H9 (cell line): ENCODE data around the gene MEF2C. TPM values are rescaled to one million over a fixed set of nuclear protein-coding genes. Genes with fewer than 3 reads are reported as not detected.

Experiments used
- DNase-seq: peaks from one replicate; pipeline ENCODE4 v3.0.0-alpha.2; 2017
- H2AFZ ChIP-seq: one replicate; pipeline ENCODE4 v1.6.1; 2013; ENCODE audit warnings: mild to moderate bottlenecking, low read length, control low read depth, moderate library complexity
- H2AK5ac ChIP-seq: 2 replicates; pipeline ENCODE4 v1.6.1; 2013; ENCODE audit warnings: low read length, control low read depth, mixed read lengths; ENCODE audit not compliant: insufficient read length
- H2BK120ac ChIP-seq: one replicate; pipeline ENCODE4 v1.6.1; 2013; ENCODE audit warnings: low read depth, mild to moderate bottlenecking, low read length, control low read depth, inconsistent platforms; ENCODE audit not compliant: poor library complexity, severe bottlenecking
- H2BK12ac ChIP-seq: 2 replicates; pipeline ENCODE4 v1.6.1; 2013; ENCODE audit warnings: low read length, control low read depth, mixed read lengths, low read depth; ENCODE audit not compliant: insufficient read length
- H2BK15ac ChIP-seq: 2 replicates; pipeline ENCODE4 v1.6.1; 2013; ENCODE audit warnings: low read depth, low read length, control low read depth
- H2BK20ac ChIP-seq: one replicate; pipeline ENCODE4 v1.6.1; 2013; ENCODE audit warnings: low read depth, mild to moderate bottlenecking, low read length, control low read depth, inconsistent platforms; ENCODE audit not compliant: poor library complexity, severe bottlenecking
- H2BK5ac ChIP-seq: 2 replicates; pipeline ENCODE4 v1.6.1; 2013; ENCODE audit warnings: low read length, control low read depth, mixed read lengths; ENCODE audit not compliant: insufficient read length
- H3K14ac ChIP-seq: 2 replicates; pipeline ENCODE4 v1.6.1; 2013; ENCODE audit warnings: low read length, control low read depth; ENCODE audit not compliant: insufficient read depth
- H3K18ac ChIP-seq: 2 replicates; pipeline ENCODE4 v1.6.1; 2013; ENCODE audit warnings: low read depth, mild to moderate bottlenecking, mixed read lengths, low read length, control low read depth; ENCODE audit not compliant: insufficient read length
- H3K23ac ChIP-seq: 2 replicates; pipeline ENCODE4 v1.6.1; 2013; ENCODE audit warnings: low read length, control low read depth, mixed read lengths, low read depth; ENCODE audit not compliant: insufficient read length
- H3K23me2 ChIP-seq: 2 replicates; pipeline ENCODE4 v1.6.1; 2013; ENCODE audit warnings: low read depth, mild to moderate bottlenecking, mixed read lengths, low read length, control low read depth; ENCODE audit not compliant: insufficient read length, poor library complexity, severe bottlenecking
- H3K27ac ChIP-seq: 2 replicates; pipeline ENCODE4 v1.5.1; 2013; ENCODE audit warnings: low read length, control low read depth, mixed read lengths, low read depth; ENCODE audit not compliant: insufficient read length
- H3K27me3 ChIP-seq: 2 replicates; pipeline ENCODE4 v1.6.1; 2013; ENCODE audit warnings: low read length, control low read depth, inconsistent platforms; ENCODE audit not compliant: insufficient read depth
- H3K4ac ChIP-seq: 2 replicates; pipeline ENCODE4 v1.6.1; 2013; ENCODE audit warnings: low read depth, mild to moderate bottlenecking, control low read depth, inconsistent platforms, low read length, moderate library complexity
- H3K4me1 ChIP-seq: 2 replicates; pipeline ENCODE4 v1.6.1; 2013; ENCODE audit warnings: low read length, control low read depth, inconsistent platforms; ENCODE audit not compliant: insufficient read depth
- H3K4me2 ChIP-seq: 2 replicates; pipeline ENCODE4 v1.6.1; 2013; ENCODE audit warnings: low read length, control low read depth, mixed read lengths; ENCODE audit not compliant: insufficient read length, insufficient read depth
- H3K56ac ChIP-seq: 2 replicates; pipeline ENCODE4 v1.6.1; 2013; ENCODE audit warnings: low read depth, mild to moderate bottlenecking, mixed read lengths, low read length, control low read depth; ENCODE audit not compliant: insufficient read length
- H3K79me1 ChIP-seq: 2 replicates; pipeline ENCODE4 v1.6.1; 2013; ENCODE audit warnings: low read depth, mild to moderate bottlenecking, moderate library complexity, low read length, control low read depth, inconsistent platforms; ENCODE audit not compliant: insufficient read depth, poor library complexity, severe bottlenecking
- H3K79me2 ChIP-seq: 2 replicates; pipeline ENCODE4 v1.6.1; 2013; ENCODE audit warnings: low read length, control low read depth, inconsistent platforms; ENCODE audit not compliant: insufficient read depth
- H3K9ac ChIP-seq: 2 replicates; pipeline ENCODE4 v1.6.1; 2013; ENCODE audit warnings: low read length, control low read depth, mixed read lengths; ENCODE audit not compliant: insufficient read length; ENCODE audit errors: extremely low read depth
- H3K9me3 ChIP-seq: one replicate; pipeline ENCODE4 v1.6.1; 2013; ENCODE audit warnings: low read depth, low read length, inconsistent platforms; ENCODE audit not compliant: control insufficient read depth
- H3T11ph ChIP-seq: one replicate; pipeline ENCODE4 v1.6.1; 2013; ENCODE audit warnings: mild to moderate bottlenecking, low read length, control low read depth, inconsistent platforms
- H4K20me1 ChIP-seq: one replicate; pipeline ENCODE4 v1.6.1; 2013; ENCODE audit not compliant: control insufficient read depth, insufficient read length, insufficient read depth
- H4K5ac ChIP-seq: 2 replicates; pipeline ENCODE4 v1.6.1; 2013; ENCODE audit warnings: low read depth, mild to moderate bottlenecking, mixed read lengths, low read length, control low read depth; ENCODE audit not compliant: insufficient read length
- H4K8ac ChIP-seq: replicated peaks from 2 replicates; pipeline ENCODE4 v1.6.1; 2013; ENCODE audit warnings: low read length, control low read depth, mixed read lengths, low read depth; ENCODE audit not compliant: insufficient read length
- H4K91ac ChIP-seq: 2 replicates; pipeline ENCODE4 v1.6.1; 2013; ENCODE audit warnings: low read depth, mild to moderate bottlenecking, moderate library complexity, mixed read lengths, low read length, control low read depth; ENCODE audit not compliant: insufficient read length
- H3K27ac Mint-ChIP-seq, 3 experiments: 2 replicates in 2 of 3; 3 replicates in 1 of 3; pipeline ENCODE4 v1.8.0; 2020 to 2021; ENCODE audit warnings: mixed read lengths in 3 of 3, mild to moderate bottlenecking in 1 of 3, moderate library complexity in 1 of 3
- H3K27me3 Mint-ChIP-seq: 2 replicates; pipeline ENCODE4 v1.8.0; 2021; ENCODE audit warnings: low read depth, mild to moderate bottlenecking, moderate library complexity, mixed read lengths
- H3K36me3 Mint-ChIP-seq, 3 experiments: 2 replicates in 2 of 3; 3 replicates in 1 of 3; pipeline ENCODE4 v1.8.0; 2020 to 2021; ENCODE audit warnings: low read depth in 3 of 3, mixed read lengths in 3 of 3; ENCODE audit not compliant: insufficient read depth in 1 of 3
- H3K4me1 Mint-ChIP-seq, 2 experiments: 2 replicates each; pipeline ENCODE4 v1.8.0; 2020; ENCODE audit warnings: mixed read lengths in 2 of 2
- H3K4me3 Mint-ChIP-seq, 2 experiments: 2 replicates in 1 of 2; 3 replicates in 1 of 2; pipeline ENCODE4 v1.8.0; 2020 to 2021; ENCODE audit warnings: mild to moderate bottlenecking in 2 of 2, mixed read lengths in 2 of 2, moderate library complexity in 1 of 2
- H3K9me3 Mint-ChIP-seq, 2 experiments: 2 replicates in 1 of 2; 3 replicates in 1 of 2; pipeline ENCODE4 v1.8.0; 2020; ENCODE audit warnings: mild to moderate bottlenecking in 2 of 2, mixed read lengths in 2 of 2, moderate library complexity in 1 of 2
- WGBS: extraction: QIAGEN DNeasy Blood & Tissue Kit; methylation state at CpG from one replicate; pipeline ENCODE4 v1.1.7; 2013; ENCODE audit warnings: missing lambda C conversion rate, low lambda C conversion rate, mixed read lengths; ENCODE audit not compliant: insufficient read length; ENCODE audit errors: extremely low coverage; 5-methylcytosine and 5-hydroxymethylcytosine counted together
- total RNA-seq: library from RNA; stranded (reverse); gene quantifications from 2 replicates; pipeline ENCODE4 v1.2.1, GENCODE V29; 2021
- TF ChIP-seq, protein P1 (sequence below): fragments of 200-600 bp; sonication (generic); conservative IDR thresholded peaks from 3 replicates; pipeline ENCODE4 v1.8.0; 2021; ENCODE audit warnings: antibody characterized with exemption, mild to moderate bottlenecking

Gene MEF2C
- total RNA-seq, 1 experiment from 2014 or later, result 0.11 TPM

GRCh38 chr5:88729084-88729828 lies 153.7 kb downstream of the MEF2C start:
- Mint-ChIP-seq H3K27me3 (no peaks in the 10 kb centered on the region), H3K4me3 (no peak overlapping the region), H3K4me1 (peaks cover 7 to 11% of the 10 kb centered on the region in 2 experiments), H3K9me3 (no peaks in the 10 kb centered on the region), H3K36me3 (no peaks in the 10 kb centered on the region), H3K27ac (no peak overlapping the region)
- Histone ChIP-seq H2BK15ac (no peak overlapping the region), H4K20me1 (no peaks in the 10 kb centered on the region), H3T11ph (no peak overlapping the region), H3K27ac (no peak overlapping the region), H3K23me2 (no peaks in the 10 kb centered on the region), H3K4me1 (no peaks in the 10 kb centered on the region; the same call in 1 of the 2 replicates), H3K4ac (no peak overlapping the region), H3K79me2 (no peaks in the 10 kb centered on the region), H2BK5ac (no peak overlapping the region), H2BK120ac (no peak overlapping the region), H3K9ac (no peak overlapping the region), H3K23ac (no peak overlapping the region), H2AK5ac (no peak overlapping the region), H2BK20ac (no peak overlapping the region), H3K79me1 (no peaks in the 10 kb centered on the region), H4K91ac (no peak overlapping the region), H2BK12ac (no peak overlapping the region), H3K56ac (no peak overlapping the region), H4K5ac (no peak overlapping the region), H3K9me3 (no peaks in the 10 kb centered on the region), H2AFZ (no peak overlapping the region), H3K18ac (no peak overlapping the region), H4K8ac (no peak overlapping the region), H3K14ac (no peak overlapping the region), H3K27me3 (no peaks in the 10 kb centered on the region), H3K4me2 (no peak overlapping the region)
- peak; percentile 61 for DNase-seq
- TF ChIP-seq, protein P1, sequence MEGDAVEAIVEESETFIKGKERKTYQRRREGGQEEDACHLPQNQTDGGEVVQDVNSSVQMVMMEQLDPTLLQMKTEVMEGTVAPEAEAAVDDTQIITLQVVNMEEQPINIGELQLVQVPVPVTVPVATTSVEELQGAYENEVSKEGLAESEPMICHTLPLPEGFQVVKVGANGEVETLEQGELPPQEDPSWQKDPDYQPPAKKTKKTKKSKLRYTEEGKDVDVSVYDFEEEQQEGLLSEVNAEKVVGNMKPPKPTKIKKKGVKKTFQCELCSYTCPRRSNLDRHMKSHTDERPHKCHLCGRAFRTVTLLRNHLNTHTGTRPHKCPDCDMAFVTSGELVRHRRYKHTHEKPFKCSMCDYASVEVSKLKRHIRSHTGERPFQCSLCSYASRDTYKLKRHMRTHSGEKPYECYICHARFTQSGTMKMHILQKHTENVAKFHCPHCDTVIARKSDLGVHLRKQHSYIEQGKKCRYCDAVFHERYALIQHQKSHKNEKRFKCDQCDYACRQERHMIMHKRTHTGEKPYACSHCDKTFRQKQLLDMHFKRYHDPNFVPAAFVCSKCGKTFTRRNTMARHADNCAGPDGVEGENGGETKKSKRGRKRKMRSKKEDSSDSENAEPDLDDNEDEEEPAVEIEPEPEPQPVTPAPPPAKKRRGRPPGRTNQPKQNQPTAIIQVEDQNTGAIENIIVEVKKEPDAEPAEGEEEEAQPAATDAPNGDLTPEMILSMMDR, result peak; percentile 89
- no CpG with 5 or more reads among the region's 5 CpGs for WGBS
